ENCODE data around the gene GSDME. TPM values are rescaled to one million over a fixed set of nuclear protein-coding genes. Genes with fewer than 3 reads are reported as not detected.

The GSDME gene
- total RNA-seq, 1 donor from 2014 or later: 5.6 TPM

- Histone ChIP-seq H3K36me3 (no peaks in the 10 kb centered on the region), H3K27me3 (ENCODE audit: low read depth) (no peaks in the 10 kb centered on the region), H3K4me1 (peaks cover 71% of the 10 kb centered on the region), H3K4me3 (no peak overlapping the region), H3K27ac (replicated peaks) (peak overlapping the region; percentile 64), H3K9me3 (replicated peaks) (no peaks in the 10 kb centered on the region)
- DNase-seq: no peak
- no peak for TF ChIP-seq CTCF (IDR thresholded peaks at IDR 0.05; ENCODE audit: borderline replicate concordance)
- intact Hi-C loops (cut with micrococcal nuclease): no loop called here
These were observed 53.0 kb downstream of the GSDME start for GRCh38 chr7:24704311-24704710.

GRCh38 chr7:24703296-24703695 is 54.0 kb downstream of the GSDME start:
- no peak for TF ChIP-seq CTCF (IDR thresholded peaks at IDR 0.05; ENCODE audit: borderline replicate concordance)
- Histone ChIP-seq H3K9me3 (replicated peaks) (no peaks in the 10 kb centered on the region), H3K27me3 (ENCODE audit: low read depth) (no peaks in the 10 kb centered on the region), H3K36me3 (no peaks in the 10 kb centered on the region), H3K4me3 (no peak overlapping the region), H3K27ac (replicated peaks) (no peak overlapping the region), H3K4me1 (peaks cover 71% of the 10 kb centered on the region)
- intact Hi-C loops (cut with micrococcal nuclease): no loop called here
- DNase-seq: no peak

- Histone ChIP-seq H3K4me1 (peaks cover 71% of the 10 kb centered on the region), H3K9me3 (replicated peaks) (no peaks in the 10 kb centered on the region), H3K36me3 (no peaks in the 10 kb centered on the region), H3K27me3 (ENCODE audit: low read depth) (no peaks in the 10 kb centered on the region), H3K27ac (replicated peaks) (no peak overlapping the region), H3K4me3 (no peak overlapping the region)
- intact Hi-C loops (cut with micrococcal nuclease): no loop called here
- DNase-seq: no peak
- TF ChIP-seq CTCF (IDR thresholded peaks at IDR 0.05; ENCODE audit: borderline replicate concordance): no peak
These were observed 54.5 kb downstream of the GSDME start for GRCh38 chr7:24702755-24703154.

- no peaks in the 10 kb centered on the region for H3K9me3 ChIP-seq (replicated peaks)
- intact Hi-C loops (cut with micrococcal nuclease): no loop called here
- H3K27me3 ChIP-seq (ENCODE audit: low read depth): no peaks in the 10 kb centered on the region
- H3K4me3 ChIP-seq: no peak overlapping the region
- H3K27ac ChIP-seq (replicated peaks): peak overlapping the region; percentile 2
- H3K4me1 ChIP-seq: peaks cover 62% of the 10 kb centered on the region
- no peak for TF ChIP-seq CTCF (IDR thresholded peaks at IDR 0.05; ENCODE audit: borderline replicate concordance)
- H3K36me3 ChIP-seq: no peaks in the 10 kb centered on the region
- no peak for DNase-seq
These were observed 55.7 kb downstream of the GSDME start for GRCh38 chr7:24701261-24702235.

- no peak for DNase-seq
- Histone ChIP-seq H3K4me3 (no peak overlapping the region), H3K27ac (replicated peaks) (peak overlapping the region; percentile 2), H3K4me1 (peaks cover 57% of the 10 kb centered on the region), H3K36me3 (no peaks in the 10 kb centered on the region), H3K27me3 (ENCODE audit: low read depth) (no peaks in the 10 kb centered on the region), H3K9me3 (replicated peaks) (no peaks in the 10 kb centered on the region)
- intact Hi-C loops (cut with micrococcal nuclease): no loop called here
- no peak for TF ChIP-seq CTCF (IDR thresholded peaks at IDR 0.05; ENCODE audit: borderline replicate concordance)
These were observed 56.6 kb downstream of the GSDME start for GRCh38 chr7:24700521-24701260.

Measured in left ventricle myocardium inferior (tissue), 1 donor.